ENCODE results near the gene CREBBP.
"Not testable (repeated sequence)": the region's sequence is repeated elsewhere in the genome, so short reads cannot be mapped to it uniquely, and the experiment has no call there.

CREBBP gene

DNA sequence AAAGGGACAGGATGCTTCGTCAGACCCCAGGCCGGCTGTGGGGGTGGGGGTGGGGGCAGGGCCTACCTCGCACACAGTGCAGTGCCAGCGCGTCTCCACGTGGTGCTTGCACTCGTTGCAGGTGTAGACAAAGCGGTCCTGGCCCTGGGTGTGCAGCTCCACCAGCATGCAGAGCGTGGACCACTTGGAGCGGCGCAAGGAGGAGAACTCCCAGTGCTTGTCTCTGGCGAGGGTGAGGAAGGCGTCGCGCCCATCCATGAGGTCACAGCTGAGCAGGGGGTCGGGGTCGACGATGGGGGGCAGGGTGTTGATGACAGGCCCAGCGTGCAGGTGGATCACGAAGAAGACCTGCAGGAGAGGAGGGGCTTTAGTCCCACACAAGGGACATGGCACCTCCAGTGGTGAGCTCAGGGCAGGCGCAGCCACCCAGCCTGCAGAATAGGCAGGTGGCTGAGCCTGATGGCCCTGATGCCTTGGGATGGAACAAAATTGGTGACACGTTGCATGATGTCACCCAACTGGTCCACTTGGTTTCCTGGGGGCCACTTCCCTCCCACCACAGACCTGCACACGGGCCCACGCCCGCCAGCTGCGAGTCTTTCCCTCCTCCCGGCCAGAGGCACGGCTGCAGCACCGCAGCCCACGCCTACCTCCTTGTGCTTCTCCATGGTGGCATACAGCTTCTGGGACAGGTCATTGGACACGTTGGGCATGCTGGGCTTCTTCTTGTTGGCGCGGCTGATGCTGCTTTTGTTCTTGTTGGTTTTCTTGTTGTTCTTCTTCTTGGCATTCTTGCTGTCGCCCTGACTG lies 149.2 kb downstream of the CREBBP start:
- no peak for DNase-seq

DNA sequence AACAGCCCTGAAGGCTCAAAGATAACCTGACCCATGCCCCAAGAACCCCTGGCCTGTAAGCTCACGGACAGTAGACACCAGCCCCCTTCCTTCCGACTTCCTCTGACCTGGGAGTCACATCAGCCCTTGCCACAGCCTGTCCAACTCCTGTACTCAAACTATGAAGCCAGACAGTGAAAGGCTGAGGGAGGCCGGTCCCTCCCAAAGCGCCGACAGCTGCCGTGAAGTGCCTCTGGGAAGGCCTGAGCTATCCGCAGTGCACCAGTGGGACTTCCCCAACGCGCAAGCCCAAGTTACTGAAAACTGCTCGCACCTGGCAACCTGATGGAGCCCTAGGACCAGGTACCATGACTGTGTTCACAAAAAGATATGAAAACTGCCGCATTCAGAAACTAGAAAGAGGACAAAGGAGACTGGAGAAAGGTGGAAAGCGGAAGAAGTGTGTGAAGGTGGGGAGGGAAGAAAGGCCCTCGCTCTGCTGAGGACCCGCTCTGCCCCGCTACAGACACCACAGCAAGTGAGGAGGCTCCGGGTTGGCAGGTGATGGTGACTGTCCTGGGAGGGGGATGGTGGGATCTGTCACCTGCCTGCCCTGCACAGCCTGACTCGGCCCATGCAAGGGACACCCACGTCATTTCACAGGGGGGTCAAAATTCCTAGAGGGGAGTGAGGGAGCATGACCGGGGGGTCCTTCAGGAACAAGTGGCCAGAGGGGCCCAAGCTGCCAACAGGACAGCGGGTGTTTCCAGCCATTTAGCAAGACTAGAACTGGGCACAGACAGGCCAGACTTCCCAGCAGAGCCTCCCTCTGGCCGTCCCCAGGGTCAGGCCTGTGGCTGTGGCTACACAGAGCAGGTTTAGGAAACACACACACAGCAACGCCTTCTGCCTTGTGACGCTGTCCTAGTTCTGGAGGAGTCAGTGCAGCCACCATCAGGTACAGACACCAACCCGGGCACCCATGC lies 150.1 kb downstream of the CREBBP start:
- DNase-seq: no peak

DNA sequence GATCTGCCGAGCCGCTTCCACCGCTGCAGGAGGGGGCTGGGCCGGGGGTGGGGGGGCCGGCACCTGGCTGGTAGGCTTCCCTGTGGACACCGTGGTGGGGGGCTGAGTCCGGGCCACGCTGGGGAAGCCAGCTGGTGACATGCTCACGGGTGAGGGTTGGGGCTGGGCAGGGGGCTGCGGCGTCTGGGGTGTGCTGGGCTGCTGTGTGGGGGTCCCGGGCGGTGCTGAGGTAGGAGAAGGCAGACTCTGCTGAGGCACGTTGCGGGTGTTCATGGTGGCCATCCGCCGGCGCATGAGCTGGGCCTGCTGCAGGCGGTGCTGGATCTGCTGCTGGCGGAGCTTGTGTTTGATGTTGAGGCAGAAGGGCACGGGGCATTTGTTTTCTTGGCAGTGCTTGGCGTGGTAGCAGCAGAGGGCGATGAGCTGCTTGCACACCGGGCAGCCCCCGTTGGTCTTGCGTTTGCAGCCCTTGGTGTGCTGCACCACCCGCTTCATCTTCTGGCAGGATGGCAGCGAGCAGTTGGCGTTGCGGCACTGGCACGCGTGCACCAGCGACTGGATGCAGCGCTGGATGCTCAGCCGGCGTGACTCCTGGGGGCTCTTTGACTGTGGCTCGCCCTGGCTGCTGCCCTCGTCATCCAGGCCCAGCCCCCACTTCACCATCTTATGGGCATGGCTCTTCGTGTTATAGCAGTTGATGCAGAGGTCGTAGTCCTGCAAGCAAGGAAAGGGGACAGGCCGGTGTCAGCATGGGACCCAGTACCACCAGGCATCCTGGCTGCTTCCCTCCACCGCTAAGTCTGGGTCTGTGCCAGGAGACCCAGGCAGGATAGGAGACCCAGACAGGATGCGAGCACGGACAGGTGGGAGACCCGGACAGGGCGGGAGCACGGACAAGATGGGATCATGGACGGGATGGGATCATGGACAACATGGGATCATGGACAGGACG lies 151.1 kb downstream of the CREBBP start:
- no peak for DNase-seq

DNA sequence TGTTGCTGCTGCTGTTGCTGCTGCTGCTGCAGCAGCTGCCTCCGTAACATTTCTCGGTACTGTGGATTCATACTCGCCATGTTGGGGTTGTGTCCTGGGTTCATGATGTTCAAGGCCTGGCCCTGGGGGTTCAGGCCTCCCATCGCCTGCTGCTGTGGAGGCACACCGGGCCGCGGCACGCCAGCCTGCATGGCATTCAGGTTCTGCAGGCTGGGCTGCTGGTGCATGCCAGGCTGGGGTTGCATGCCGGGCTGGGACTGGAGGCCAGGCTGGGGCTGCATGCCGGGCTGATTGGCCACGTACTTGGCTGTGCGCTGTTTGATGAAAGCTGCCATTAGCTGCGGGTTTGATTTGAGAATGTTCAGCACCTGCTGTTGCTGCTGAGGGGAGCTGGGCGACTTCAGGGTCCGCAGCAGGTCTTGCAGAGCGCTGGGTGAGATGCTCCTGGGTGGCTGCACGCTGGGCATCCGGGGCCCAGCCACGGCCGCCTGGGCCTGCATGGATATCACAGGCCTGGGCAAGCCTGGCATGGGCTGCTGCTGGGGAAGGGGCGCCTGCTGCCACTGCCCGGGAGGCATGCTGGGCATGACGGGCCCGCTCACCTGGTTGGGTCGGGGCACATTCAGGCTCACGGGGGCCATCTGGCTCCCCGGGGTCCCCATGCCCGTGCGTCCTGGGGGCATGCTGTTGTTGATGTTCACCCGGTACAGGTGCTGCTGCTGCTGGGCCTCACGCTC lies 151.9 kb downstream of the CREBBP start:
- no peak for DNase-seq

DNA sequence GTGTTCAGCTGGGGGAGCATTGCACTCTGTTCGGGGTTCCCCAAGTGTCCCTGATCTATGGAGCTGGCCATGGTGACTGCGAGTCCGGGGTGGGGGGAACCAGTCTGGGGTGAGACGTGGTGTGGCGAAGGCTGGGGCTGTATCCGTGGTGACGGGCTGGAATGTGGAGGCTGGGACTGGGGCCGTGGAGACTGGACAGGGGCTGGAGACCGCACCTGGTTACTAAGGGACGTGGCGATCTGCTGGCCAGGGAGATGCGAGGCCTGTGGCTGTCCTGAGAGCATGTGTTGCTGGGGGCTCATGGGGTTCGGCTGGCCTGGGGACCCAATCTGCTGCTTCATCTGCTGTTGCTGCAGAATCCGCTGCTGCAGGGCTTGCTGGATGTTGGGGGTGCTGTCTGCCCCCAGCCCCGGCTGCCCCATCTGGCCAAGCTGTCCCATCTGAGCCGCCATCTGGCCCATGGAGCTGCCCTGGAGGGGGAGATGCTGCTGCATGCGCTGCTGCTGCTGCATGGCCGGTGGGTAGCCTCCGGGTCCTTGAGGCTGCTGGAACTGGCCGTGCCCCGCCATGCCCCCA lies 152.6 kb downstream of the CREBBP start:
- no peak for DNase-seq

DNA sequence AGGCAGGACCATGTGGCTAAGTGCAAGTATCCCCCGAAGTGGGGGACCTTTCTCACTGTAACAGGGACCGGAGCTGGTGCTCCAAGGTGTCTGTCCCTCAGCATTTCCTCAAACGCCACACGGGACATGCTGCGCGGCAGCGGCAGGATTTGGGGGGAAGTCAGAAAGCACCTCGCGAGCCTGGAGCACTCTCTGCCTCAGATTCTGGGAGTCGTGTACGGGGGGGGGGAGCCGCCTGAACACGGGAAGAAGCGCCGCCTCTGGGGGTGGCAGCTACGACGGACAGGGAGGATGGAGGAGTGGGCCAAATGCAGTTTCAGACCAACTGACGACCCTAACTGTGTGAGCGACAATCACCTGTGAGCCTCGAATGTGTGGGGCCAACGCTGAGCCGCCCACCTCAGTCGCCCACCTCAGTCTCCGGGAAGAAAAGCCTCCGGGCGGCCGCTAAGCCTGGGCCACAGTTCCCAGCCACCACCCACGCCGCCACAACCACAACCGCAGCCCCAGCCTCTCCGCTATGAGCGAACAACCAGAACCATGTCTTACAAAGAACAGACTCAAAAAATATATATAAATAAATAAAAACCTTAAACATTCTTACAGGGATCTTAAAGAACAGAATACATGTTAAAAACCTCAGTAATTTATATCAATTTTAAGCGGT lies 154.4 kb downstream of the CREBBP start:
- DNase-seq: no peak

- DNase-seq: no peak
These were observed 155.2 kb downstream of the CREBBP start for GRCh38 chr16:3725276-3725675.

- DNase-seq: no peak
These were observed 158.0 kb downstream of the CREBBP start for GRCh38 chr16:3722508-3722907.

DNA sequence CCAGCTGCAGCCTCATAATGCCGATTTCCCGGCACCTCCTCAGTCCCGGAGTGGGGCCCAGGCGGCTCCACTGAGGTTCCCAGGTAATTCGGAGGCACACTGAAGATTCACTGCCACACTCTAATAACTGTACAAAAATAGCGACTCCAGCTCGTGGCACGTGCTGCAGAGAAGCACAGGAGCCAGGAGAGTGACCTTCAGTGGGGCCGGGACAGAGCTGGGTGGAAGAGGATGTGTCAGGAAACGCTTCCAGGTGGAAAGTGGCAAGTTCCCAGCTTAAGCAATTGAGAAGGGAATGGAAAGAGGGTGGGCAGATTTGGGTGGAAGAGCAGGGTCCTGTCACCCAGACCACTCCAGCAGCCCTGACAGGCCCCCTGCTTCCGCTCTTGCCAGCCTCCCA lies 160.1 kb downstream of the CREBBP start:
- DNase-seq: no peak

- DNase-seq: no peak
These were observed 161.9 kb downstream of the CREBBP start for GRCh38 chr16:3718628-3719027.

- DNase-seq: no peak
These were observed 162.5 kb downstream of the CREBBP start for GRCh38 chr16:3718019-3718391.

- peak; percentile 93 for DNase-seq
These were observed 163.1 kb downstream of the CREBBP start, which contains the start of gene TRAP1 for GRCh38 chr16:3717235-3718018. TRAP1 (minus strand) TSS chr16:3717524; CDS start chr16:3717508, 16 bp downstream.

GRCh38 chr16:3716831-3717234 lies 163.7 kb downstream of the CREBBP start:
- peak; percentile 26 for DNase-seq

DNA sequence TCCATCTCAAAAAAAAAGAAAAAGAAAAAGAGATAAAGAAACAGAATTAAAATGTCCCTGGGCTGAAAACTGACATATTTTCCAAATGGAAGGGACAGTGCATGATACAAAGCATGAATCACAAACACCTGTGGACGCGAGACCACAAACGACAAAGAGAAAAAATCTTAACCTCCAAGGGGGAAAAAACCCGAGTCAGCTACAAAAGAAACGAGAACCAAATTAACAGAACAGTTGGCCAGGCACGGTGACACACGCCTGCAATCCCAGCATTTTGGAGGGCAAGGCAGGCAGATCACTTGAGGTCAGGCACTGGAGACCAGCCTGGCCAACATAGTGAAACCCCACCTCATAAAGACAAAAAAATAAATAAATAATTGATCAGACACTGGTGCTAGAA lies 165.1 kb downstream of the CREBBP start:
- DNase-seq: no peak

DNA sequence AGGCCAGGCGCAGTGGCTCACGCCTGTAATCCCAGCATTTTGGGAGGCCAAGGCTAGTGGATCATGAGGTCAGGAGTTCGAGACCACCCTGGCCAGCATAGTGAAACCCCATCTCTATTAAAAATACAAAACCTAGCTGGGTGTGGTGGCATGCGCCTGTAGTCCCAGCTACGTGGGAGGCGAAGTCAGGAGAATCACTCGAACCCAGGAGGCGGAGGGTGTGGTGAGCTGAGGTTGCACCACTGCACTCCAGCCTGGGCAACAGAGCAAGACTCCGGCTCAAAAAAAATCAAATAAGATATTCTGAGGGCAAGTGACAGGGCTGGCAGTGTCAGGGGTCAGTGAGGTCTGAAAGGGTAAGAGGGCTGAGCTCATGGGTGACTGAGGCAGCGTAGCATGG lies 166.1 kb downstream of the CREBBP start:
- DNase-seq: not testable (repeated sequence)

GRCh38 chr16:3713587-3714242 lies 166.8 kb downstream of the CREBBP start:
- no peak for DNase-seq

GRCh38 chr16:3712861-3713372 lies 167.6 kb downstream of the CREBBP start:
- no peak for DNase-seq

- no peak for DNase-seq
These were observed 174.1 kb downstream of the CREBBP start for GRCh38 chr16:3706253-3707012.

All from CD4-positive, alpha-beta T cell treated with Interleukin-21 for 1 hour (primary cell).